Spleen (tissue), 11 donors: ENCODE results near the gene ZNF575. TPM values are rescaled to one million over a fixed set of nuclear protein-coding genes. Genes with fewer than 3 reads are reported as not detected.

Source experiments
- DNase-seq: peaks from one replicate; pipeline ENCODE4 v3.0.0-alpha.2; 2020
- H3K27ac ChIP-seq, 8 donors: fragments of 200-600 bp; sonication (generic) in 7 of 8; 1 replicate in 4 of 8; 2 replicates in 4 of 8; pipeline versions ENCODE4 v1.5.0 to v1.8.0; 2016 to 2021; ENCODE audit warnings: inconsistent platforms in 4 of 8, mild to moderate bottlenecking in 4 of 8, moderate library complexity in 1 of 8
- H3K27me3 ChIP-seq, 7 donors: fragments of 200-600 bp; sonication (generic) in 6 of 7; replicated peaks in 1 of 7; 1 replicate in 4 of 7; 2 replicates in 3 of 7; pipeline versions ENCODE4 v1.5.0 to v1.8.0; 2016 to 2021; ENCODE audit warnings: inconsistent platforms in 3 of 7, mild to moderate bottlenecking in 1 of 7
- H3K36me3 ChIP-seq, 6 donors: fragments of 200-600 bp; sonication (generic) in 5 of 6; 1 replicate in 4 of 6; 2 replicates in 2 of 6; pipeline versions ENCODE4 v1.5.0 to v1.8.0; 2016 to 2021; ENCODE audit warnings: inconsistent platforms in 2 of 6
- H3K4me1 ChIP-seq, 6 donors: fragments of 200-600 bp; sonication (generic) in 5 of 6; 1 replicate in 3 of 6; 2 replicates in 3 of 6; pipeline versions ENCODE4 v1.5.0 to v1.8.0; 2016 to 2021; ENCODE audit warnings: inconsistent platforms in 3 of 6
- H3K4me3 ChIP-seq, 8 donors: fragments of 200-600 bp; sonication (generic) in 7 of 8; 1 replicate in 4 of 8; 2 replicates in 4 of 8; pipeline versions ENCODE4 v1.5.0 to v1.8.0; 2016 to 2021; ENCODE audit warnings: inconsistent platforms in 4 of 8, mild to moderate bottlenecking in 4 of 8, moderate library complexity in 2 of 8
- H3K9me3 ChIP-seq, 8 donors: fragments of 200-600 bp; sonication (generic) in 7 of 8; 1 replicate in 4 of 8; 2 replicates in 4 of 8; pipeline versions ENCODE4 v1.5.0 to v1.8.0; 2016 to 2021; ENCODE audit warnings: inconsistent platforms in 4 of 8
- CTCF ChIP-seq, 11 experiments: fragments of 200-600 bp in 7 of 11; fragments of 450-650 bp in 4 of 11; sonication (generic) in 4 of 11; IDR thresholded peaks in 8 of 11; conservative IDR thresholded peaks in 3 of 11; 1 replicate in 7 of 11; 2 replicates in 4 of 11; pipeline versions ENCODE4 v1.4.0 to v1.8.0; 2016 to 2021; ENCODE audit warnings: antibody characterized with exemption in 11 of 11, inconsistent platforms in 4 of 11, mild to moderate bottlenecking in 1 of 11
- POLR2A ChIP-seq, 3 donors: fragments of 450-650 bp; IDR thresholded peaks; one replicate each; pipeline ENCODE4 v1.5.1; 2017; ENCODE audit warnings: antibody characterized with exemption in 3 of 3, mild to moderate bottlenecking in 1 of 3
- POLR2AphosphoS5 ChIP-seq, 3 donors: sonication (generic); formaldehyde crosslinking; IDR thresholded peaks; one replicate each; pipeline ENCODE4 v1.5.1; 2017; ENCODE audit warnings: antibody characterized with exemption in 3 of 3
- WGBS, 5 donors: extraction: QIAGEN DNeasy Blood & Tissue Kit in 3 of 5; methylation state at CpG; one replicate each; pipeline versions ENCODE4 v1.1.5 to v1.1.7; 2013 to 2018; 5-methylcytosine and 5-hydroxymethylcytosine counted together
- intact Hi-C: fragments of 100-400 bp; cut with DNase I; formaldehyde crosslinking; loops from one replicate; pipeline ENCODE4 v1.15.0; 2023; ENCODE audit warnings: low total_unique reads
- polyA plus RNA-seq, 3 donors: library from polyadenylated mRNA; stranded (reverse); fragments of 200-250 nt; gene quantifications; one replicate each; pipeline ENCODE4 v1.2.1, GENCODE V29; 2013
- total RNA-seq, 7 donors: library from RNA; depleted of rRNA in 3 of 7; stranded (reverse); fragments of >200 nt in 3 of 7; fragmentation: NEBNext Ultra II Directional in 4 of 7; extraction: Animal tissue kit (Norgen Biotek cat#: 25700) in 4 of 7; gene quantifications; one replicate each; pipeline versions ENCODE4 v1.1.0 to v1.2.1, GENCODE V29; 2016 to 2021
- donor health status: healthy with polysubstance abuse.
- donor health status: DM: no; HTN: no; CAD: no; lungs with moderate emphysema.
- donor health status: DM: no; HTN: no; CAD: no.
- donor health status: Bipolar disorder and iron deficiency.
- donor health status: healthy.
- donor health status: DM: no; HTN: no; CAD: no.
- donor health status: DM: yes; HTN: yes; CAD: no.

The ZNF575 gene
- total and polyA plus RNA-seq, 10 donors = 0.82 to 4.3 (median 2.1) TPM; not detected in 2

GRCh38 chr19:43572171-43572588 lies 39.2 kb downstream of the ZNF575 start:
- no peaks in the 10 kb centered on the region for H3K27me3 ChIP-seq
- peaks cover 9 to 65% (median 35%) of the 10 kb centered on the region in 6 donors for H3K4me1 ChIP-seq
- H3K9me3 ChIP-seq = no peaks in the 10 kb centered on the region
- no peak overlapping the region for H3K4me3 ChIP-seq
- no peak for TF ChIP-seq POLR2A (IDR thresholded peaks at IDR 0.05)
- no peak for TF ChIP-seq CTCF (IDR thresholded peaks at IDR 0.05 in 8 of 11, conservative IDR thresholded peaks at IDR 0.05 in 3 of 11)
- no peak for TF ChIP-seq POLR2AphosphoS5 (IDR thresholded peaks at IDR 0.05)
- no peak for DNase-seq
- 93 to 97% (median 96%) methylated on average over 3 of the region's 3 CpGs for WGBS, 5 donors
- intact Hi-C loops = no loop called here
- H3K27ac ChIP-seq = no peak overlapping the region
- H3K36me3 ChIP-seq = peaks cover 0 to 49% (median 3%) of the 10 kb centered on the region in 6 donors

GRCh38 chr19:43574424-43575155 lies 41.6 kb downstream of the ZNF575 start:
- no peaks in the 10 kb centered on the region for H3K27me3 ChIP-seq
- no peaks in the 10 kb centered on the region for H3K9me3 ChIP-seq
- peak overlapping the region; percentile 62 to 93 (median 86) for H3K27ac ChIP-seq
- TF ChIP-seq POLR2AphosphoS5 (IDR thresholded peaks at IDR 0.05) (no peak), CTCF (IDR thresholded peaks at IDR 0.05 in 8 of 11, conservative IDR thresholded peaks at IDR 0.05 in 3 of 11) (no peak), POLR2A (IDR thresholded peaks at IDR 0.05) (no peak)
- DNase-seq = no peak
- intact Hi-C loops = no loop called here
- H3K4me1 ChIP-seq = peaks cover 9 to 72% (median 36%) of the 10 kb centered on the region in 6 donors
- 29 to 41% (median 32%) methylated on average over 12 of the region's 12 CpGs for WGBS, 5 donors
- peaks cover 0 to 38% (median 3%) of the 10 kb centered on the region in 6 donors for H3K36me3 ChIP-seq
- H3K4me3 ChIP-seq = peak overlapping the region; percentile 61 to 93 (median 75)

GRCh38 chr19:43575156-43575950 lies 42.4 kb downstream of the ZNF575 start, which contains the start of the genes PINLYP and XRCC1:
Gene PINLYP, plus strand, starts transcription at chr19:43575801. Its CDS starts 1,391 bp downstream, at chr19:43577192.
Gene XRCC1, minus strand, starts transcription at chr19:43575527. Its CDS starts 69 bp downstream, at chr19:43575458.
- Histone ChIP-seq H3K27ac (peak within 1 kb of the TSS; percentile 62 to 93 (median 86)), H3K9me3 (no peaks in the 10 kb centered on the region), H3K36me3 (peaks cover 0 to 37% (median 3%) of the 10 kb centered on the region in 6 donors), H3K27me3 (no peaks in the 10 kb centered on the region), H3K4me1 (peaks cover 9 to 72% (median 35%) of the 10 kb centered on the region in 6 donors), H3K4me3 (peak within 1 kb of the TSS; percentile 61 to 93 (median 75))
- peak; percentile 99 for DNase-seq
- TF ChIP-seq POLR2AphosphoS5 (IDR thresholded peaks at IDR 0.05) (peak; percentile 88 to 91 (median 90)), CTCF (IDR thresholded peaks at IDR 0.05 in 8 of 11, conservative IDR thresholded peaks at IDR 0.05 in 3 of 11) (peak in 2 of 11 experiments; percentile 19 to 20), POLR2A (IDR thresholded peaks at IDR 0.05) (peak in 2 of 3 donors; percentile 51 to 68)
- WGBS, 5 donors = 0 to 1% (median 1%) methylated on average over 30 to 51 of the region's 51 CpGs
- intact Hi-C loops = no loop called here
